Measurements from ENCODE around the gene NUDT19.
"Not testable (repeated sequence)": the region's sequence is repeated elsewhere in the genome, so short reads cannot be mapped to it uniquely, and the experiment has no call there.

NUDT19 gene

DNA sequence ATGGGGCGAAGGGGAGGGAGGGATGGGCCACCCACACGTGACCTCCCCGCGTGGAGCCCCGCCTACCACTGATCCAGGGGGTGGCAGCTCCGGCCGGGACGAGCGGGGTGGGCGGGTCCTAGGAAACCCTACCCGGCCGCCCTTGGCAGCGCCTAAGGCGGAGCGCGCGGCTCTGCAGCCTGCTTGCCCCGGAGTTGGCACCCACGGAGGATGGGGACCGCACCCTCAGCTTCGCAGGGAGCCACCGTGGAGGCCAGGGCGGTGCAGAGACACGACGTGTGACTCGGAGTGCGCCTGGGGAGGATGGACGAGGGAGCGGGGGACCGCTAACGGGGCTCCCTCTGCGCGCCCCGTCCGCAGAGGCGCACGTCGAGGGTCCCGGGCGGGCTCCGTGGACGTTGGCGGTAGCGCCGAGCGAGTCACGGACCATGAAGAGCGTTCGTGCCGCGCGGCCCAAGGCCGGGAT lies 15.9 kb upstream of the NUDT19 start, which contains the start of gene RGS9BP:
Gene RGS9BP, plus strand, starts transcription at position 129 of the 466 bp plus-strand sequence. CDS start 416 bp downstream, outside the sequence.
- peak; percentile 52 for DNase-seq

DNA sequence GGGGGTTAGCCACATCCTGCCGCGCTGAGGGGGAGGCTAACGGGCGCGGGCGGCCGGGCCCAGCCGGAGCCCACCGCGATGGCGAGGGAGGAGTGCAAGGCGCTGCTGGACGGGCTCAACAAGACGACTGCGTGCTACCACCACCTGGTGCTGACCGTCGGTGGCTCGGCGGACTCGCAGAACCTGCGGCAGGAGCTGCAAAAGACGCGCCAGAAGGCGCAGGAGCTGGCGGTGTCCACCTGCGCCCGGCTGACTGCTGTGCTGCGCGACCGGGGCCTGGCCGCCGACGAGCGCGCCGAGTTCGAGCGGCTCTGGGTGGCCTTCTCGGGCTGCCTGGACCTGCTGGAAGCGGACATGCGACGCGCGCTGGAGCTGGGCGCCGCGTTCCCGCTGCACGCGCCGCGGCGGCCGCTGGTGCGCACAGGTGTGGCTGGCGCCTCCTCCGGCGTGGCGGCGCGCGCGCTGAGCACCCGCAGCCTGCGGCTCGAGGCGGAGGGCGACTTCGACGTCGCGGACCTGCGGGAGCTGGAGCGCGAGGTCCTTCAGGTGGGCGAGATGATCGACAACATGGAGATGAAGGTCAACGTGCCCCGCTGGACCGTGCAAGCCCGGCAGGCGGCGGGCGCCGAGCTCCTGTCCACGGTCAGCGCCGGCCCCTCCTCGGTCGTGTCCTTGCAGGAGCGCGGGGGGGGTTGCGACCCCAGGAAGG lies 15.3 kb upstream of the NUDT19 start:
- peak; percentile 24 for DNase-seq

DNA sequence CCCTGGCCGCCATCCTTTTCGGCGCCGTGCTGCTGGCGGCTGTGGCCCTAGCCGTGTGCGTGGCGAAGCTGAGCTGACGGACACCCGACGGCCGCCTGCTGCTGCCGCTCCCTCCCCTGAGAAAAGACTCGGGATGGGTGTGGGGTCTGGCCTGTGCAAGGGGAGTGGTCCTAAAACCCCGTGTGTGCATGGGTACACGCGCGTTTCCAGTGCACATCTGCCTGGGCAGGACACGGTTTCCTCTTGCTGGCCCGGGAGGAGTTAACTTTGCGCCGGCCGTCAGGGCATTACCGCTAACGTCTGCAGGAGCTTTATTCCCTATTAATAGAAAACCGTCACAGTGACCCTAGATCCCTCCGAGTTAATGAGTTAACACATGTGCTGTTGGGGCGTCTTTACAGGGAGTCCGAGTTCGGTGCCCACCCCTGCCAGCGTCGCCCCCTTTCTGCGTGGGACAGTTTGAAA lies 14.7 kb upstream of the NUDT19 start:
- no peak for DNase-seq

DNA sequence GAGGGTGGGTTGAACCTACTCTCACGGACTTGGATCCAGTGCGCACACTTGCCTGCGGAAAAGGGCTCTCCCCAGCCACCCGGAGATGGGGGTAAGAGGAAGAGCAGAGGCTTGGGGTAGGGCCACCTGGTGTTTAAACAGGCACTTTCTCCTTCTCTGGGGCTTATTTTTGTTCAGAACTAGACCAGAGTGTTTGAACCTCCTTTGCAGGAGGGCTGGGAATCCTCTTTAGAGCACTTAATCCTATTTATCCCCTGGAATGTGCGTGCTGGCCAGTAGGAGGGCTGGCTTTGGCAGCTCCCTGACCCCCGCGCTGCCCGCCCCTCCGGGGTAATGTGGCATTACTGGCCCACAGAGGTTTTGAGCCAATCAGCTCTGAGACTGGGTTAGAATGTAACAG lies 14.0 kb upstream of the NUDT19 start:
- no peak for DNase-seq

DNA sequence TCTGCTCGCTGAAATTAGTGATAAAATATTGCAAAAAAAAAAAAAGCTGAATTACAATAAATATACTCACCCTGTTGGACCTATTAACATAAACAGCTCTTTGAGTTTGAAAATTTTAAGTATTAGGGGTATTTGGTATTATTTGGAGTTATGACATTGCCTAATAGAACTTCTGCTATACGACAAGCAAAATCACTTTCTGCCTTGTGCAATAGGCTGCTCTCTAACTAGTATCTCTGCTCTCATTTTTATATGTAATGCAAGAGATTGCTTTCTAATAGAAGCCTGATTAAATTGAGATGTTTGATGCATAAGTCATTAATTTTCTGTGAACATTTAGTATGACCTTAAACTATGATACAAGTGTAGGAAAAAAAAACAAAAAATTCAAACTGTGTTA lies 10.6 kb upstream of the NUDT19 start:
- DNase-seq, result no peak

DNA sequence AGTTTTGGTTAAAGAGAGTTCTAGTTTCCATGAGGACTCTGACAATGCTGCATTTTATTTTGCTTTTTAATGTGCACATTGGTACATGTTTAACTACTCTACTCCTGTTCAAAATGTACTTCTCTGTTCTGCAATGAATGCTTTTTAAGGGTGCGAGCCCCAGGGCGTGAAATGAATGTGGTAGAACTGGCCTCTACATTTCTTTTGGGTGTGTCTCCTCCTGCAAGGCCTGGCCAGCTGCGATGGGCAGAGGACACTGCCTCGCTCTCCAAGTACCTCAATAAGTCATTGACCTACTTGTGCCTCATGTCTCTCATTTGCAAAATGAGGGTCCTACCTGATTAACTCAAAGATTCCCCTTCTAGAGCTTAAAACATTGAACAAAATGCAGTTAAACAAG lies 9.3 kb upstream of the NUDT19 start:
- no peak for DNase-seq

DNA sequence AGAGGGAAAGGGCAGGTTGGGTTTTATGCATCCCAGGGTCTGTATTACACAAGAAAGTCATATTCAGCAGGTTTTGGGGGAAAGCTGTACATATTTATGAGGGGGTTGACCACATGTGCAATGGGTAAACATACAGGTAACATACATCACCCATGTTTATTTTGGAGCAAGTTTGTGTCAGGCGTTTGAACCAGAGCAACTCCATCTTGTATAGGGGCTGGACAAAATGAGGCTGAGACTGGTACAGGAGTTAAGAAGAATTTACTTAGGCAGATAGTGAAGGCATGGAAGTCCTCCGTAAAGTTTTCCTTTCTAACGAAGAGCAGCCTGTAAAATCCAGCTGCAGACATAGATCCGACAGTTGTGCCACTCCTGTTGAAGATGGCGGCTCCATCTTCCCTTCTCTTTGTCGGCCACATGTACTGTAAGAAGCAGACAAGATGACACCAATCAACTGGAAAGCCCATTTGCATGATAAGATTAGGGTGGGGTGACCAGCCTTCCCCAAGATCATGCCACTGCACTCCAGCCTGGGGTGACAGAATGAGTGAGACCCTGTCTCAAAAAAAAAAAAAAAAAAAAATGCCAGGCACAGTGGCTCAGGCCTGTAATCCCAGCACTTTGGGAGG lies 4.7 kb upstream of the NUDT19 start:
- no peak for DNase-seq

DNA sequence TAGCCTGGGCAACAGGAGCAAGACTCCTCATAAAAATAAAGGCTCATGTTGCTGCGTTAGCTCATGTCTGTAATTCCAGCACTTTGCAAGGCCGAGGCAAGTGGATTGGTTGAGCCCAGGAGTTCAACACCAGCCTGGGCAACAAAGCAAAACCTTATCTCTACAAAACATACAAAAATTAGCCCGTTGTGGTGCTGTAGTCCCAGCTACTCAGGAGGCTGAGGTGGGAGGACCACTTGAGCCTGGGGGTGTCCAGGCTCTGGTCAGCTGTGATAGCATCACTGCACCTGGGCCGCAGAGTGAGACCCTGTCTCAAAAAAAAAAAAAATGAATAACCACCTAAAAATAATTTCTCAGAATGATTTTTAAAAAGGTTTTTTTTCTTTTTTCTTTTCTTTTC lies 3.9 kb upstream of the NUDT19 start:
- no peak for DNase-seq

DNA sequence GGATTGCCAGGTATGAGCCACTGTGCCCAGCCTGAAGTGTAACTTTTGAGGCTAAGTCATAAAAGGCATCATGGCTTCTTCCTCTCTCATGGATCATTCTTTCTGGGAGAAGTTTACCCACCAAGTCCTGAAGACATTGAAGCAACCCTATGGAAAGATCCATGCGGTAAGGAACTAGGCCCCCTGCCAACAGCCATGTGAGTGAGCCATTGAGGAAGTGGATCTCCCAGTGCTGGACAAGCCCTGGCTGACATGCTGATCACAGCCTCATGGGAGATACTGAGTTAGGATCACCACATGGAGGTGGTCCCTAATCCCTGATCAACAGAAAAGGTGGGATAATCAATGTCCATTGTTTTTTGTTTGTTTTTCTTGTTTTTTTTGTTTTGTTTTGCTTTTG lies 3.3 kb upstream of the NUDT19 start:
- DNase-seq, result no peak

DNA sequence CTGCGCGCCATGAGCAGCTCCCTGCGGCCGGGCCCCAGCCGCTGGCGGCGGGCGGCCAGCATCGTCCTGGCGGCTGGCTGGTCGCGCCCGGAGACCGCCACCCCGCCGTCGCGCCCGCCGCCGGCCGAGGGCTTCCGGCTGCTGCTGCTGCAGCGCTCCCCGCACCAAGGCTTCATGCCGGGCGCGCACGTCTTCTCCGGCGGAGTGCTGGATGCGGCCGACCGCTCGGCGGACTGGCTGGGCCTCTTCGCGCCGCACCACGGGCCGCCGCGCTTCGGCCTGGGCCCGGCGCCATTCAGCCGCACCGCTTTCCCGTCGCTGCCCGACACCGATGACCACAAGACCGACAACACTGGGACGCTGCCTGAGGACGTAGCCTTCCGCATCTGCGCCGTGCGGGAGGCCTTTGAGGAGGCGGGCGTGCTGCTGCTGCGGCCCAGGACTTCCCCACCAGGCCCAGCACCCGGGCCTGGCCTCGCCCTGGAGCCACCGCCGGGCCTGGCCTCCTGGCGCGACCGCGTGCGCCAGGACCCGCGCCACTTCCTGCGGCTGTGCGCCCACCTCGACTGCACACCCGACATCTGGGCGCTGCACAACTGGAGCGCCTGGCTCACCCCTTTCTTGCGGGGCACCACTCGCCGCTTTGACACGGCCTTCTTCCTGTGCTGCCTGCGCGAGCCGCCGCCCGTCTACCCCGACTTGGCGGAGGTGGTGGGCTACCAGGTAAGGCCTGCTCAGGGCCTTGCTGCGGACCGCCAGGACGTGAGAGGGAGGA lies 518 bp downstream of the NUDT19 start:
- peak; percentile 48 for DNase-seq

DNA sequence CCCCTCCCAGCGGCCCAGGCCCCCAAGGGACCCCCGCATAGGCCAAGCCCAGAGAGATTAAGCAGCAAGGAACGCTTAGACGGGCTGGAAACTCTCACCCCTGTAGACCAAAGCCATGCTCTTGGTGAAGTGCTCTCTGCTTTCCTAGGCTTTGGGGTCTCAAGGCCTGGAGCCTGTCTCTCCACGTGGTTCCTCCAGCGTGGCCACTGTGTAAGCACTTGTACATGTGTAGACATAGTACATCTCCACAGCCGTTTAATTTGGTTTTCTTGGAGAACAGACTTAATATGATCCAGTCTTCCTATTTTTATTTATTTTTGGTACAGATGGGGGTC lies 1.1 kb downstream of the NUDT19 start:
- no peak for DNase-seq

DNA sequence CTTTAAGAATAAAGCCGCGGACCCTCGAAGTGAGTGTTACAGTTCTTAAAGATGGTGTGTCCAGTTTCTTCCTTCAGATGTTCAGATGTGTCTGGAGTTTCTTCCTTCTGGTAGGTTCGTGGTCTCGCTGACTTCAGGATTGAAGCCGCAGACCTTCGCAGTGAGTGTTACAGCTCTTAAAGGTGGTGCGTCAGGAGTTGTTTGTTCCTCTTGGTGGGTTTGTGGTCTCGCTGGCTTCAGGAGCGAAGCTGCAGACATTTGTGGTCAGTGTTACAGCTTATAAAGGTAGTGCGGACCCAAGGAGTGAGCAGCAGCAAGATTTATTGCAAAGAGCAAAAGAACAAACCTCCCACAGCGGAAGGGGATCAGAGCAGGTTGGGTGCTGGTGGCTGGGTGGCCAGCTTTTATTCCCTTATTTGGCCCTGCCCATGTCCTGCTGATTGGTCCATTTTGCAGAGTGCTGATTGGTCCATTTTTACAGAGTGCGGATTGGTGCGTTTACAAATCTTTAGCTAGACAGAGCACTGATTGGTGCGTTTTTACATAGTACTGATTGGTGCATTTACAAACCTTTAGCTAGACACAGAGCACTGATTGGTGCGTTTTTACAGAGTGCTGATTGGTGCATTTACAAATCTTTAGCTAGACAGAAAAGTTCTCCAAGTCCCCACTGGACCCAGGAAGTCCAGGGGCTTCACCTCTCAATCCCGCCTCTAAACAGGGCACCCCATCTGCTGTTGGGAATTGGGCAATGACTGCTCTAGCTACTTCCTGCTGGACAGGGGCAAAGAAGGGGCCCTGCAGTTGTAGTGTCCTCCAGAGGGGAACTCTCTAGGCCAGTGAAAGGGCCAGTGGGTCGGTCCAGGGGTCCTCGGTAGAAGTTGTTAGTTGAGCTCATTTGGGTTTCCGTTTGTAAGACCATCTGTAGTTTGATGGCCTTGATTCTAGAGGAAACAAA lies 1.8 kb downstream of the NUDT19 start:
- DNase-seq, result not testable (repeated sequence)

DNA sequence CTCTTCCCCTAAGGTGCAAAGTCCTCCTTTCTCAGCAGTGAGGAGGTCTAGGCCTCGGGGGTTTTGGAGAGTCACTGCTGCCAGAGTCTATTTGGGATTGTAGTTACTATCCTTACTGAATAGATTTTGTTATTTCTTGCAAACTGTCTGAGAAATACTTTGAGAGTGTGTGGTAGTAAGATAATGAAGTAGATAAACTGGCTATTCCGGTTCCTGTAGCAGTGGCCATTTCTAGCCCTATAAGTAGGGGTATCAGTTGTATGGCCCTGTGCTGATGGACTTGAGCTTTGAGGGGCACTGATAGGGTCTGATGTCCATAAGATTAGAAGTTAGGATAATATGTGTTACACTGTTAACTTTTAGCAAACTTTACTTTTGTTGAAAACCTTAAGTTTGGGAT lies 2.7 kb downstream of the NUDT19 start:
- not testable (repeated sequence) for DNase-seq

DNA sequence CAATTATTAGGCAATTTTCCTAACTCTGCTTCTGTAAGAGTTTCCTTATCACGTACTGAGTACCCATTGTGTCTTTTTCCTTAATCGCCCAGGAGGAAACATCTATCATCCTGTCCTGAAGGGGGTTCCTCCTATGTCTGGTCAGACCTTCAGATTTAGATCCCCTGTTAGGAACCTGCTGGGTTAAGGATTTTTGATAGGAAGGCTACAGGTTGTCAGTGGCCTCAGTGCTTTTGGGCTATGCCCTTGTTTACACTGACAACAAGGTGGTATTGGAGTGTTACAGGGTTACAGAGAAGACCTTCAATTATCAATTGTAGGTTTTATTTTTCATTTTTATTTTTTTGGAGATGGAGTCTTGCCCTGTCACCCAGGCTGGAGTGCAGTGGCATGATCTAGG lies 3.2 kb downstream of the NUDT19 start:
- not testable (repeated sequence) for DNase-seq

DNA sequence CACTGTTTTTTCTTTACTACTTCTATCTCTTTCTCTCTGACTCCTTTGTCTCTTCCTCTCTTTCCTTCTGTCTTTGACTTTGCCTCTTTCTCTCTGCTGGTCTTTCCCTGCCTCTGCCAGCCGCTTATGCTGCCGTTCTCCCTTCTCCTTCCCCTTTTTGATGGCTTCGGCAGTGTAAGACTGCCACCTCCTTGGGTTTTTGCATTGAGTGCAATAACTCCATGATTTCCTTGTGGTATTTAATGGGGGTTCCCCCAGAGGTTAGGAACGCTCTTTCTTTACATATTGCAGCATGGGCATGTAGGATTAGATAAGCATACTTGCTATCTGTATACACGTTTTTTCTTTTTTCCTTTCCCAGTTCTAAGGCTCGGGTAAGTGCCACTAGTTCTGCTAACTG lies 3.9 kb downstream of the NUDT19 start:
- not testable (repeated sequence) for DNase-seq

DNA sequence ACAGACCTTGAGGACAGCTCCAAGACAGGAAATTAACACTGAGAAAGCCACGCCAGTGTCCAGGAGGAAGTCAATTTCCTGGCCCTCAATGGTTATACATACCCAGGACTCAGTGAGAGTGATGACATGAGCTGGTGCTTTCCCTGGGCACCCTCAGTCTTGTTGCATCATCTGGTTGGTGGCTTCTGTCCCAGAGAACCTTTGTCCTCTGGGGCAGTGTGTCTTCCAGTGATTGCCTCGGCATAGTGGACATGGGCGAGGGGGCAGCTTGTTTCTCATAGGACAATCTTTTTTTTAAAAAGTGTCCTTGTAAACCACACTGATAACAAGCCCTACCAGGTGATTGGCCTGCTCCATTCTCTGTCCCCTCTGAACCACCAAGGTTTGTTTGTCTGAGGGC lies 5.2 kb downstream of the NUDT19 start:
- not testable (repeated sequence) for DNase-seq

DNA sequence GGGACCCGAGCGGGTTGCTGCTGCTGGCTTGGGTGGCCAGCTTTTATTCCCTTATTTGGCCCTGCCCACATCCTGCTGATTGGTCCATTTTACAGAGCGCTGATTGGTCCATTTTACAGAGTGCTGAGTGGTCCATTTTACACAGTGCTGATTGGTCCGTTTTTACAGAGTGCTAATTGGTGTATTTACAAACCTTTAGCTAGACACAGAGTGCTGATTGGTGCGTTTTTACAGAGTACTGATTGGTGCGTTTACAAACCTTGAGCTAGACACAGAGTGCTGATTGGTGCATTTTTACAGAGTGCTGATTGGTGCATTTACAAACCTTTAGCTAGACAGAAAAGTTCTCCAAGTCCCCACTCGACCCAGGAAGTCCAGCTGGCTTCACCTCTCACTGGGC lies 8.5 kb downstream of the NUDT19 start:
- DNase-seq, result not testable (repeated sequence)

DNA sequence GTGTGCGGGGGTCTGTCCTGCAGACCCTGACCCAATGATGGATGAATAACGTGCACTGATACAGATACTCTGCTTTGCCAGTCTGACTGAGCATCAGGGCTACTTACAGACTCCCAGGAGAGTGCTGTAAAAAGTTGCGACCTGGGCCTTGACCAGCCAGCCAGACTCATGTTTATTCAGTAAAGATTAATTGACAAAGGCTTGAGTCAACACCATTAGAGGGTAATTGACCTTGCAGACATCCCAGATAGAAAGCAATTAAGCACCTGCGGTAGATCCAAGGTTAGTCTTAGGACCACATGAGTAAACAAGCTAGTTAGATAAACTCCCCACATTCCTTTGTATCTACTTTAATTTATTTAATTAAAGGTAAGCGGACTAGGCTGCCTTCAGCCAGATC lies 10.4 kb downstream of the NUDT19 start:
- DNase-seq, result no peak

DNA sequence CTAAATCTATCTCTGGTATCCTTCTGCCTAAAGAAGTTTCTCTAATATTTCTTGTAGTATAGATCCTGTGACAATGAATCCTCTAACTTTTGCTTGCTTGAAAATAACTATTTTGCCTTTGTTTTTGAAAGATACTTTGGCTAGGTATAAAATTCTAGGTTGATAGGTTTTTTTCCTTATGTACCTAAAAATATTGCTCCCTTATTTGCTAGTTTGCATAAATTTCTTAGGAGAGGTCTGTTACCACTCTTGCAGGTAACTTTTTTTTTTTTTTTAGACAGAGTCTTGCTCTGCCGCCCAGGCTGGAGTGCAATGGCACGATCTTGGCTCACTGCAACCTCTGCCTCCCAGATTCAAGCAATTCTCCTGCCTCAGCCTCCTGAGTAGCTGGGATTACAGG lies 12.4 kb downstream of the NUDT19 start:
- not testable (repeated sequence) for DNase-seq

DNA sequence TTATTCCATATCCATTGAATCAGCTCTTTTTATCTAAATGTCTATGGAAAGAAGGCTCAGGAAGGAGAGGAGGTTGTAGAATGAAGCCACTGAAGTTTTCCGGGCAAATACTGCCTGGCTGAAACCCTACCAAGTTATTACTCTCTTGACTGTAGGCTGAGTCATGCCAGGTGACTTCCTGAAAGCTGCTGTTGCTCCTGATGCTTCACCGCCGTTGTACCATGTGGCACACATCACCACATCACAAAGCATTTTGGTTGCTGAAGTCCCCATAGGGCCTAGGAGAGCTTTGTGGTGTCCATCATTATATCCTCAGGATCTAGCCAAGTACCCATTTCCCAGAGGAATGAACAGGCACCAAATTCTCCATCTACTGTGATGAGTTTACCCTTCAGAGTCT lies 16.8 kb downstream of the NUDT19 start:
- no peak for DNase-seq

DNA sequence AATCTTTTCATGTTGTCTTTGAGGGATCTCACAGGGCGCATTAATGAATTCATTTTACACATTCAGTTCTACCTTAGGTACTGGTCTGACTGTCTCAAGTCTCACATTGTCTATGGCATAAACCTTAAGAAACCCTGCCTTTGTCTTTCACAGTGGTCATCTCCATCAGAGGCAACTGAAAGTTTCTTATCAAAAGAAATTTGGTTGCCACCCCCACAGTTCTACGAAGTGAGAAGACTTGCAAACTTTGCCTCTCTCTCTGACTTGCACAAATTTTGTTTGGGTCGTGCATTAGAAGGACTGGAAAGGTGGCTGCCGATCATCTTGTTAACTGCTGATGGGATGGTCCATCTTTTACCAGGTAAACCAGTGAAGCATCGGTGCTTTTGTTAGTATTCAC lies 17.4 kb downstream of the NUDT19 start:
- no peak for DNase-seq

DNA sequence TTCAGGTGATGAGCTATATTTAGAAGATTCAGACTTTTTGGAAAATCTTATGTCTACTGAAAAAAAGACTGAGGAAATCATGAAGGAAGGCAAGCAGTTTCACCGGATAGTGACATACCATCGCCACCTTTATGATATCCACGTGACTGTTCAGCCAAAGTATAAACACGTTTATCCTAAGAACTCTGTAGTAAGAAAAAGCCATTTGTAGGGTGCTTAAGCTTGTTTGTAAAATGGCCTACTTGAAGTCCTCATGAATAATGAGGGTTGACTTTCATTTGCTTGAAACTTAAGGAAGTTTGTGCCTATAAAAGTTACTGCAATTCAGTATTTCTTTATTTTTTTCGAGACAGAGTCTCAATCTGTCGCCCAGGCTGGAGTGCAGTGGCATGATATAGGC lies 20.1 kb downstream of the NUDT19 start:
- no peak for DNase-seq

DNA sequence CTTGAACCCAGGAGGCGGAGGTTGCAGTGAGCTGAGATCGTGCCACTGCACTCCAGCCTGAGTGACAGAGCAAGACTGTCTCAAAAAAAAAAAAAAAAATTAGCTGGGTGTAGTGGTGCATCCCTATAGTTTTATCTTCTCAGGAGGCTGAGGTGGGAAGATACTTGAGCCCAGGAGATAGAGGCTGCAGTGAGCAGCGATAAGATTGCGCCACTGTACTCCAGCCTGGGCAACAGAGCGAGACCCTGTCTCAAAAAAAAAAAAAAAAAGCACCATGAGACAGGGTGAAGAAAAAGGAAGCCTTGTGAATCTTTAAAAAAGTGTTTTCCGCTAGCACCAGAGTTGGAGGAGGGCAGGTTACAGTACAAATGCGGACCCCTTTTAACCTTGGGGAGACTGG lies 24.6 kb downstream of the NUDT19 start:
- DNase-seq, result not testable (repeated sequence)
